ENCODE results near the gene AFF1. TPM values are rescaled to one million over a fixed set of nuclear protein-coding genes. Genes with fewer than 3 reads are reported as not detected.
A peak's percentile ranks its signal among the peaks of the same experiment; 100 is the strongest.

The AFF1 gene
- total RNA-seq, 4 donors from 2014 or later, result 155 to 238 (median 192) TPM

DNA sequence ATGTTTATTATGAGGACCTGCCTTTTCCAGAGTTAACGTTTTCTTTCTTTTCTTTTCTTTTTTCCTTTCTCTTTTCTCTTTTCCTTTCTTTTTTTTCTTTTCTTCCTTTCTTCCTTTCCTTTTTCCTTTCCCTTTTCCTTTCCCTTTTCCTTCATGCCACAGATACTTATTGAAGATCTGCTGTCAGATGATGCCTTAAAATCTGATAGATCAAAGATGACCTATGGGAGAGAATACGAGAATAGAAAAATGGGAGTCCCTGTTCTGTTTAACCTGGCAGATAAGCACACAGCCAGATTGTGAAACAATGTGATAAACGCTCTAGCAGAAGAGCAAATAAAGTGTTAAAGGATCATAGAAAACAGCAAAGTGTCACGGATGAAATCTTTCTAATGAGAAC, 38.9 kb downstream of the AFF1 start:
- 73 to 74% methylated on average over 4 of the region's 4 CpGs for WGBS, 2 donors
- Histone ChIP-seq H3K36me3 (no peaks in the 10 kb centered on the region), H3K27me3 (no peaks in the 10 kb centered on the region), H3K4me3 (replicated peaks in 1 of 3) (no peak overlapping the region), H3K9me3 (no peaks in the 10 kb centered on the region), H3K27ac (peak overlapping the region in 1 of 3 donors; percentile 67), H3K4me1 (peaks cover 44 to 45% of the 10 kb centered on the region in 2 donors)
- TF ChIP-seq, protein P1, sequence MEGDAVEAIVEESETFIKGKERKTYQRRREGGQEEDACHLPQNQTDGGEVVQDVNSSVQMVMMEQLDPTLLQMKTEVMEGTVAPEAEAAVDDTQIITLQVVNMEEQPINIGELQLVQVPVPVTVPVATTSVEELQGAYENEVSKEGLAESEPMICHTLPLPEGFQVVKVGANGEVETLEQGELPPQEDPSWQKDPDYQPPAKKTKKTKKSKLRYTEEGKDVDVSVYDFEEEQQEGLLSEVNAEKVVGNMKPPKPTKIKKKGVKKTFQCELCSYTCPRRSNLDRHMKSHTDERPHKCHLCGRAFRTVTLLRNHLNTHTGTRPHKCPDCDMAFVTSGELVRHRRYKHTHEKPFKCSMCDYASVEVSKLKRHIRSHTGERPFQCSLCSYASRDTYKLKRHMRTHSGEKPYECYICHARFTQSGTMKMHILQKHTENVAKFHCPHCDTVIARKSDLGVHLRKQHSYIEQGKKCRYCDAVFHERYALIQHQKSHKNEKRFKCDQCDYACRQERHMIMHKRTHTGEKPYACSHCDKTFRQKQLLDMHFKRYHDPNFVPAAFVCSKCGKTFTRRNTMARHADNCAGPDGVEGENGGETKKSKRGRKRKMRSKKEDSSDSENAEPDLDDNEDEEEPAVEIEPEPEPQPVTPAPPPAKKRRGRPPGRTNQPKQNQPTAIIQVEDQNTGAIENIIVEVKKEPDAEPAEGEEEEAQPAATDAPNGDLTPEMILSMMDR (IDR thresholded peaks at IDR 0.05), result no peak
- no peak for TF ChIP-seq POLR2A (IDR thresholded peaks at IDR 0.05)
- no peak for DNase-seq
- intact Hi-C loops (cut with DNase I), result no loop called here

GRCh38 chr4:86974551-86974994, 39.8 kb downstream of the AFF1 start:
- WGBS, 2 donors, result 75 to 84% methylated on average over 8 of the region's 8 CpGs
- Histone ChIP-seq H3K4me3 (replicated peaks in 1 of 3) (no peak overlapping the region), H3K4me1 (peaks cover 44 to 46% of the 10 kb centered on the region in 2 donors), H3K9me3 (no peaks in the 10 kb centered on the region), H3K36me3 (no peaks in the 10 kb centered on the region), H3K27ac (no peak overlapping the region), H3K27me3 (no peaks in the 10 kb centered on the region)
- no peak for DNase-seq
- intact Hi-C loops (cut with DNase I), result no loop called here
- TF ChIP-seq POLR2A (IDR thresholded peaks at IDR 0.05), result no peak
- TF ChIP-seq, protein P1 (IDR thresholded peaks at IDR 0.05), result no peak

GRCh38 chr4:86975927-86976326, 41.1 kb downstream of the AFF1 start:
- intact Hi-C loops (cut with DNase I), result no loop called here
- Histone ChIP-seq H3K27me3 (no peaks in the 10 kb centered on the region), H3K36me3 (no peaks in the 10 kb centered on the region), H3K9me3 (no peaks in the 10 kb centered on the region), H3K27ac (no peak overlapping the region), H3K4me3 (replicated peaks in 1 of 3) (no peak overlapping the region), H3K4me1 (peaks cover 34 to 41% of the 10 kb centered on the region in 2 donors)
- TF ChIP-seq, protein P1 (IDR thresholded peaks at IDR 0.05), result no peak
- TF ChIP-seq POLR2A (IDR thresholded peaks at IDR 0.05), result no peak
- DNase-seq, result no peak
- WGBS, 2 donors, result 94 to 96% methylated on average over 2 of the region's 2 CpGs

DNA sequence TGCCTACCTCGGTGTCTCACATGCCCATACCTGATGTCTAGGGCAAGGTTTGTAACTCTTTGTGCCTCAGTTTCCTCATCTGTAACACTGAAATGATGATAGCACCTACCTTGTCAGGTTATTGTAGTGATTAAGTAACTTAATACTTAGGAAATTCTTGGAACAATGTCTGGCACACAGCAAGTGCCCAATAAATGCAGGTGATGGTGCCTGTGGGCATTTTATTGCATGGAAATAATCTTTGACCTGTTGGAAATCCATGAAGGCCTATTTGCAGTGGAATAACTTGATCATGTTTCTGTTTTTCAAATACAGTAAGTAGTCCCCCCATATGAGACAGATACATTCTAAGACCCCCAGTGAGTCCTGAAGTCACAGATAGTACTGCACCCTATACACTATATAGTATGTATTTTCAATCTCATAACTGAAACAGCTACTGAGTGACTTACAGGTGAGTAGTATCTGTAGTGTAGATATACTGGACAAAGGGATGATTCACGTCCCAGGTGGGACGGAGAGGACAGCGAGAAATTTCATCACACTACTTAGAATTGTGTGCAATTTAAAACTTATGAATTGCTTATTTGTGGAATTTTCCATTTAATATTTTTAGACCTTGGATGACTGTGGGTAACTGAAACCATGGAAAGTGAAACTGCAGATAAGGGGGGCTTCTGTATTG, 42.1 kb downstream of the AFF1 start:
- H3K4me1 ChIP-seq, result peaks cover 24 to 31% of the 10 kb centered on the region in 2 donors
- H3K36me3 ChIP-seq, result no peaks in the 10 kb centered on the region
- H3K9me3 ChIP-seq, result no peaks in the 10 kb centered on the region
- H3K27me3 ChIP-seq, result no peaks in the 10 kb centered on the region
- intact Hi-C loops (cut with DNase I), result no loop called here
- H3K4me3 ChIP-seq (replicated peaks in 1 of 3), result no peak overlapping the region
- DNase-seq, result no peak
- 94 to 97% methylated on average over 4 of the region's 4 CpGs for WGBS, 2 donors
- peak overlapping the region in 2 of 3 donors; percentile 13 to 41 for H3K27ac ChIP-seq
- TF ChIP-seq, protein P1 (IDR thresholded peaks at IDR 0.05), result no peak
- TF ChIP-seq POLR2A (IDR thresholded peaks at IDR 0.05), result no peak

DNA sequence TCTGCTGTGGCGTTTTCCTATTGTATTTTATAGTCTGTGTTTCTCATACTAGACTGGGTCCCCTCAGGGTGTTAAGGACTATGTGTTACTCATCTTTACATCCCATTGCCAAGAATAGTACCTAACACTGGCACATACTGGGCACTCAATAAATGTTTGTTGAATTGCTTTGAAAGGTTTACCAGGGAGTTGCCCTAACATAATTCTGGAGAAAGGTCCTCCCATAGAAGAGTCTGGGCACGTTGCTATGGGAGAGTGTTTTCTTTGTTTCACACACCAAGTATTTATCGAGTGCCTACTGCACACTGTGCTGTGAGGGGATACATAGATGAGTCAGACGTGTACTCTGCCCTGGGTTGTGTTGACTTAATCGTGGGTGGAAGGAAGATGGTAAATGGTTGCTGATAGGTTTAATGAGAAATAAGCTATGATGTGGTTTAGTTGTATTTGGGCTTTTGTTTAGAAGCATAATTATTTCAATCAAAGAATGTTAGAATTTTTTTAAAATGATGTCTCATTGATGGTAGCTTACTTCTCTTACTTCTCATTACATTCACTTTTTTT, 42.9 kb downstream of the AFF1 start:
- H3K36me3 ChIP-seq, result no peaks in the 10 kb centered on the region
- DNase-seq, result peak; percentile 37 to 49
- 32 to 43% methylated on average over 5 of the region's 5 CpGs for WGBS, 2 donors

More for the DNA sequence above, 42.9 kb downstream of the AFF1 start:
- Histone ChIP-seq H3K27ac (peak overlapping the region; percentile 13 to 41 (median 20)), H3K9me3 (no peaks in the 10 kb centered on the region), H3K4me3 (replicated peaks in 1 of 3) (no peak overlapping the region), H3K4me1 (peaks cover 17 to 25% of the 10 kb centered on the region in 2 donors), H3K27me3 (no peaks in the 10 kb centered on the region)
- intact Hi-C loops (cut with DNase I), result no loop called here
- TF ChIP-seq, protein P1 (IDR thresholded peaks at IDR 0.05), result no peak
- no peak for TF ChIP-seq POLR2A (IDR thresholded peaks at IDR 0.05)

Measured in thyroid gland (tissue), 4 donors.